HepG2 (cell line): Measurements from ENCODE around the gene IFITM10. TPM values are rescaled to one million over a fixed set of nuclear protein-coding genes. Genes with fewer than 3 reads are reported as not detected.

ENCODE experiments used
- ATAC-seq: fragments of 200-7000 bp; cut with Tn5 transposase; 3 replicates; pipeline ENCODE4 v1.9.1; 2020; ENCODE audit warnings: mild to moderate bottlenecking, moderate library complexity
- BruUV-seq: library from RNA; stranded (reverse); fragments of 400-500 nt; replicated peaks from 2 replicates; lab custom pipeline; 2021; lab: Mats Ljungman, UMichigan
- CTCF ChIA-PET: fragments of 300-600 bp; formaldehyde crosslinking; extraction: SDS; loops from one replicate; lab custom pipeline; 2021; ENCODE audit warnings: low total read pairs, inconsistent platforms, low intra/inter-chr PET ratio; lab: Yijun Ruan, JAX
- POLR2A ChIA-PET: fragments of 350-600 bp; sonication (Branson Sonifier 250); formaldehyde crosslinking; loops from one replicate; lab custom pipeline; 2020; ENCODE audit warnings: antibody characterized with exemption, inconsistent platforms; lab: Yijun Ruan, JAX
- DNase-seq: peaks from one replicate; pipeline ENCODE4 v3.0.0-alpha.2; 2015; ENCODE audit warnings: low spot score
- FAIRE-seq: peaks from 3 replicates; lab custom pipeline; 2011; peaks lifted over from hg19 to GRCh38; lab: Jason Lieb, UNC
- H2AFZ ChIP-seq: one replicate; pipeline ENCODE4 v1.6.1; 2011; ENCODE audit warnings: low read length, inconsistent platforms
- H3K27ac ChIP-seq: fragments of 300-600 bp; 3 replicates; pipeline ENCODE4 v1.8.0; 2011; ENCODE audit warnings: mixed run types, mild to moderate bottlenecking, mixed read lengths, low read length, inconsistent platforms; ENCODE audit not compliant: insufficient read depth; ENCODE audit errors: extremely low read length
- H3K27me3 ChIP-seq, 2 experiments: fragments of 200-600 bp in 1 of 2; 2 replicates in 1 of 2; 3 replicates in 1 of 2; pipeline versions ENCODE4 v1.6.0 to v1.8.0; 2011; ENCODE audit warnings: low read length in 2 of 2, mild to moderate bottlenecking in 2 of 2, moderate library complexity in 2 of 2, inconsistent platforms in 1 of 2; ENCODE audit not compliant: insufficient read depth in 2 of 2, control insufficient read depth in 1 of 2
- H3K36me3 ChIP-seq, 2 experiments: fragments of 200-600 bp in 1 of 2; replicated peaks in 1 of 2; 2 replicates in 1 of 2; 3 replicates in 1 of 2; pipeline versions ENCODE4 v1.5.1 to v1.8.0; 2011; ENCODE audit warnings: low read length in 2 of 2, inconsistent platforms in 1 of 2; ENCODE audit not compliant: insufficient read depth in 2 of 2, control insufficient read depth in 1 of 2
- H3K4me1 ChIP-seq: 2 replicates; pipeline ENCODE4 v1.5.1; 2012; ENCODE audit warnings: low read length, inconsistent platforms; ENCODE audit not compliant: insufficient read depth
- H3K4me2 ChIP-seq: 2 replicates; pipeline ENCODE4 v1.6.0; 2011; ENCODE audit warnings: low read depth, low read length, inconsistent platforms
- H3K4me3 ChIP-seq, 3 experiments: fragments of 200-600 bp in 1 of 3; sonication (generic), shearing (Covaris generic) in 1 of 3; replicated peaks in 1 of 3; 2 replicates each; pipeline ENCODE4 v1.5.1; 2011 to 2016; ENCODE audit warnings: low read length in 3 of 3, inconsistent platforms in 2 of 3, low read depth in 2 of 3, mild to moderate bottlenecking in 2 of 3, control low read depth in 1 of 3, mixed read lengths in 1 of 3; ENCODE audit not compliant: insufficient read depth in 1 of 3
- H3K79me2 ChIP-seq: one replicate; pipeline ENCODE4 v1.6.1; 2011; ENCODE audit warnings: low read length, inconsistent platforms; ENCODE audit not compliant: insufficient read depth
- H3K9ac ChIP-seq: 2 replicates; pipeline ENCODE4 v1.6.0; 2011; ENCODE audit warnings: mild to moderate bottlenecking, low read depth, low read length, inconsistent platforms; ENCODE audit not compliant: insufficient read depth
- H3K9me3 ChIP-seq: 2 replicates; pipeline ENCODE4 v1.5.1; 2012; ENCODE audit warnings: mild to moderate bottlenecking, low read length
- H4K20me1 ChIP-seq: 2 replicates; pipeline ENCODE4 v1.6.0; 2011; ENCODE audit warnings: inconsistent platforms, mild to moderate bottlenecking, low read length, moderate library complexity; ENCODE audit not compliant: insufficient read depth
- DDIT3 ChIP-seq: sonication (generic); formaldehyde crosslinking; IDR thresholded peaks from 2 replicates; pipeline ENCODE4 v1.4.0; 2020; ENCODE audit warnings: mild to moderate bottlenecking, missing genetic modification reagents
- ZNF274 ChIP-seq: sonication (generic); formaldehyde crosslinking; IDR thresholded peaks from 2 replicates; pipeline ENCODE4 v1.5.1; 2020; ENCODE audit warnings: mild to moderate bottlenecking, missing genetic modification reagents
- WGBS: methylation state at CpG from one replicate; pipeline ENCODE4 v1.1.6; 2017; ENCODE audit warnings: low lambda C conversion rate; 5-methylcytosine and 5-hydroxymethylcytosine counted together
- in situ Hi-C: cut with HindIII; loops from 2 replicates; pipeline ENCODE4 v1.10.0; 2017; ENCODE audit warnings: low pct_unique_long_range_greater_than_20kb; ENCODE audit not compliant: extremely low pct_ligation_motif_present
- intact Hi-C: fragments of 100-400 bp; cut with micrococcal nuclease; formaldehyde crosslinking; loops from one replicate; pipeline ENCODE4 v1.10.0; 2022; ENCODE audit not compliant: unreplicated experiment
- polyA plus RNA-seq, 8 experiments: library from polyadenylated mRNA; depleted of rRNA in 3 of 8; stranded (reverse) in 7 of 8; unstranded in 1 of 8; fragments of >200 nt; fragmentation: Illumina TruSeq in 4 of 8; extraction: Trizol in 4 of 8; gene quantifications; 2 replicates each; pipeline versions ENCODE4 v1.2.1 to v1.2.3, GENCODE V29; 2011 to 2016; ENCODE audit warnings: low read depth in 4 of 8, missing spikeins in 1 of 8, mixed read lengths in 1 of 8; ENCODE audit not compliant: insufficient read depth in 1 of 8
- total RNA-seq, 5 experiments: library from RNA; depleted of rRNA; stranded (reverse); fragments of >200 nt; fragmentation: Illumina TruSeq; extraction: Trizol; gene quantifications; 2 replicates each; pipeline ENCODE4 v1.2.3, GENCODE V29; 2016; ENCODE audit warnings: low read depth in 1 of 5
- TF ChIP-seq, protein P1 (sequence below): sonication (generic); formaldehyde crosslinking; IDR thresholded peaks from 2 replicates; pipeline ENCODE4 v1.5.0; 2020; ENCODE audit warnings: mild to moderate bottlenecking, missing genetic modification reagents

Gene IFITM10
- total and polyA plus RNA-seq, 2 of the 13 experiments (the other 11 are each of a cell fraction or from before 2014, with no cell fraction given): 0.09 to 0.13 TPM

DNA sequence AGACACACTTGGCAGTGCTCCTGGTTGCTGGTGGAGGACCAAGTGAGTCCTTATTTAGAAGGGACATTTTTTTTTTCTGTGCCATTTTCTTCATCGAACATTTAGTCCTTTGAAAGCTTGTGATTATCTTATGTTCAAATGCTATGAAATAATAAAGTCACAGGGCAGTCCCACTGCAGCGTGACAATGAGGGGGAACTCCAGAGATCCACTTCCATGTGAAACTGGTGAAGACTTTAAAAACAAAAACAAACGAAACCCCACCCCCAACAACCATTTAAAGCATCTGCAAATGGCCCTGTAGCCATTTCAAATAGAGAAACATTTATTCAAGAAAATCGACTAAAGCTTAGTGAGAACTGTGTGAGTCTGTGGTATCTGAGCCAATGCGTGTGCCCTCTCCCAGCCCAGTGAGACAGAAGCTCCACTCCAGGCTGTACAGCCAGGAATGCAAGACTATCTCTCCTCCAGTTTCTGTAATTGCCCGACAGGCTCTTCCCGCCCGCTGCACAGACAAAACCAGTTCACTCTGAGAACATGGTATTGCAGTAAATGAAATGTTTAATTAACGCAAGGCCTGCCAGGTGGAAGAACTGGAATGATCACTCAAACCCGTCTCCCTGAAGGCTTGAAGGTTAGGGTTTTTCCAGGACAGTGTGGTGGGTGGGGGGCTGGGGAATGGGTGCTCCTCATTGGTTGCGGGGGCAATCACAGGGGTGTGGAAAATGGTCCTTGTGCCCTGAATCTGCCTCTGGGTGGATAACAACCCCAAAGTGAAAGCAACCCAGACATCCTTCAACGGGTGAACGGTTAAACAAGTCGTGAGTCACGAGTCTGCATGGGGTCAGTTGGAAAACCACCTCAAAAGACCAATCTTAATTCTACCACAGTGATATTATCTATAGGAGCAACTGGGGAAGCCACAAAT is 45.0 kb downstream of the IFITM10 start:
- H3K4me2 ChIP-seq: no peak overlapping the region
- in situ Hi-C loops: no loop called here
- ChIA-PET CTCF (interaction anchor here (1.2 to 1.8 kb wide), 2 partner anchors 120 to 446 kb away, joined by 4 read pairs; no protein-coding TSS in a partner anchor), POLR2A (interaction anchor here (0.7 kb wide), 2 partner anchors 10 to 1197 kb away, joined by 3 to 4 read pairs; no protein-coding TSS in a partner anchor)
- ATAC-seq: no peak
- intact Hi-C loops: loop anchor here (5.0 kb wide), 1 partner anchor 127 kb away; the partner anchor contains the start of gene SYT8
- no peak overlapping the region for H3K4me3 ChIP-seq
- H3K9me3 ChIP-seq: no peaks in the 10 kb centered on the region
- peaks cover 5 to 28% of the 10 kb centered on the region in 2 experiments; a peak in 4 of 5 replicates for H3K27me3 ChIP-seq
- TF ChIP-seq DDIT3 (no peak), ZNF274 (CRISPR knock-in tag) (no peak)
- TF ChIP-seq, protein P1, sequence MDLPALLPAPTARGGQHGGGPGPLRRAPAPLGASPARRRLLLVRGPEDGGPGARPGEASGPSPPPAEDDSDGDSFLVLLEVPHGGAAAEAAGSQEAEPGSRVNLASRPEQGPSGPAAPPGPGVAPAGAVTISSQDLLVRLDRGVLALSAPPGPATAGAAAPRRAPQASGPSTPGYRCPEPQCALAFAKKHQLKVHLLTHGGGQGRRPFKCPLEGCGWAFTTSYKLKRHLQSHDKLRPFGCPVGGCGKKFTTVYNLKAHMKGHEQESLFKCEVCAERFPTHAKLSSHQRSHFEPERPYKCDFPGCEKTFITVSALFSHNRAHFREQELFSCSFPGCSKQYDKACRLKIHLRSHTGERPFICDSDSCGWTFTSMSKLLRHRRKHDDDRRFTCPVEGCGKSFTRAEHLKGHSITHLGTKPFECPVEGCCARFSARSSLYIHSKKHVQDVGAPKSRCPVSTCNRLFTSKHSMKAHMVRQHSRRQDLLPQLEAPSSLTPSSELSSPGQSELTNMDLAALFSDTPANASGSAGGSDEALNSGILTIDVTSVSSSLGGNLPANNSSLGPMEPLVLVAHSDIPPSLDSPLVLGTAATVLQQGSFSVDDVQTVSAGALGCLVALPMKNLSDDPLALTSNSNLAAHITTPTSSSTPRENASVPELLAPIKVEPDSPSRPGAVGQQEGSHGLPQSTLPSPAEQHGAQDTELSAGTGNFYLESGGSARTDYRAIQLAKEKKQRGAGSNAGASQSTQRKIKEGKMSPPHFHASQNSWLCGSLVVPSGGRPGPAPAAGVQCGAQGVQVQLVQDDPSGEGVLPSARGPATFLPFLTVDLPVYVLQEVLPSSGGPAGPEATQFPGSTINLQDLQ: no peak
- TF ChIP-seq, all 625 proteins: peak for 0
- Histone ChIP-seq H3K4me1 (no peaks in the 10 kb centered on the region), H3K9ac (no peak overlapping the region), H3K27ac (no peak overlapping the region), H4K20me1 (no peaks in the 10 kb centered on the region), H2AFZ (no peak overlapping the region), H3K79me2 (no peaks in the 10 kb centered on the region), H3K36me3 (no peaks in the 10 kb centered on the region)
- DNase-seq (no peak), FAIRE-seq (no peak)
- BruUV-seq: no TSS peak
- 34% methylated on average over 14 of the region's 15 CpGs for WGBS
